A549 (cell line): ENCODE results near the gene SAP30L. TPM values are rescaled to one million over a fixed set of nuclear protein-coding genes. Genes with fewer than 3 reads are reported as not detected.

Source experiments
- ATAC-seq, 2 experiments: fragments of 200-7000 bp in 1 of 2; fragments of >200 bp in 1 of 2; cut with Nextera tagmentation in 1 of 2; cut with Tn5 transposase in 1 of 2; 3 replicates each; pipeline versions ENCODE4 v1.8.0 to v1.9.1; 2018 to 2020; ENCODE audit warnings: mild to moderate bottlenecking in 1 of 2, moderate library complexity in 1 of 2
- CTCF ChIA-PET: fragments of 300-600 bp; sonication (Branson Sonifier 250); formaldehyde crosslinking; extraction: SDS; loops from one replicate; lab custom pipeline; 2021; ENCODE audit warnings: antibody characterized with exemption, inconsistent platforms; lab: Yijun Ruan, JAX
- POLR2A ChIA-PET: fragments of 350-600 bp; formaldehyde crosslinking; extraction: SDS; loops from one replicate; lab custom pipeline; 2021; ENCODE audit warnings: antibody characterized with exemption, inconsistent platforms; lab: Yijun Ruan, JAX
- DNase-seq, 2 experiments: peaks; one replicate each; pipeline versions ENCODE4 v3.0.0 to v3.0.0-alpha.2; 2011 to 2016; ENCODE audit warnings: low read depth in 1 of 2, low spot score in 1 of 2
- FAIRE-seq: peaks from 2 replicates; lab custom pipeline; 2011; peaks lifted over from hg19 to GRCh38; lab: Jason Lieb, UNC
- H3K27ac ChIP-seq, 2 experiments: fragments of >200 bp; sonication (Bioruptor Twin); formaldehyde crosslinking; 3 replicates each; pipeline ENCODE4 v1.5.1; 2016 to 2017
- H3K4me1 ChIP-seq: fragments of >200 bp; sonication (Bioruptor Twin); formaldehyde crosslinking; 3 replicates; pipeline ENCODE4 v1.6.1; 2016
- H3K4me2 ChIP-seq: fragments of >200 bp; sonication (Bioruptor Twin); formaldehyde crosslinking; 3 replicates; pipeline ENCODE4 v1.6.1; 2016
- H3K4me3 ChIP-seq: fragments of >200 bp; sonication (Bioruptor Twin); formaldehyde crosslinking; 3 replicates; pipeline ENCODE4 v1.5.1; 2016
- H3K9me3 ChIP-seq: fragments of >200 bp; sonication (Bioruptor Twin); formaldehyde crosslinking; 3 replicates; pipeline ENCODE4 v1.6.1; 2016
- CBX2 ChIP-seq: fragments of 200-600 bp; sonication (generic); IDR thresholded peaks from 2 replicates; pipeline ENCODE4 v1.6.1; 2016; ENCODE audit warnings: low read depth, mild to moderate bottlenecking, borderline replicate concordance
- FOSB ChIP-seq: fragments of 250-450 bp; sonication (Bioruptor Pico); IDR thresholded peaks from 2 replicates; pipeline ENCODE4 v1.5.0; 2020; ENCODE audit warnings: mild to moderate bottlenecking, moderate library complexity
- MAZ ChIP-seq: fragments of 150-350 bp; IDR thresholded peaks from 2 replicates; pipeline ENCODE4 v1.6.1; 2014; ENCODE audit warnings: antibody characterized with exemption, low read depth, low read length, borderline replicate concordance
- PHF8 ChIP-seq: fragments of 200-600 bp; sonication (generic); IDR thresholded peaks from 2 replicates; pipeline ENCODE4 v1.6.1; 2016; ENCODE audit warnings: low read depth, mild to moderate bottlenecking, antibody characterized with exemption, moderate library complexity, borderline replicate concordance
- SMC3 ChIP-seq: fragments of >200 bp; sonication (Bioruptor Twin); formaldehyde crosslinking; IDR thresholded peaks from 3 replicates; pipeline ENCODE4 v1.6.1; 2018; ENCODE audit warnings: inconsistent platforms
- ZFP36 ChIP-seq: fragments of 450-650 bp; IDR thresholded peaks from 2 replicates; pipeline ENCODE4 v1.6.1; 2014; ENCODE audit warnings: borderline replicate concordance; ENCODE audit not compliant: partially characterized antibody
- WGBS: methylation state at CpG from one replicate; pipeline ENCODE4 v1.1.6; 2017; ENCODE audit errors: missing lambda C conversion rate; 5-methylcytosine and 5-hydroxymethylcytosine counted together
- polyA plus RNA-seq, 4 experiments: library from polyadenylated mRNA; depleted of rRNA in 3 of 4; stranded (reverse); fragments of >200 nt; fragmentation: RNase III in 1 of 4; extraction: RNeasy Plus Mini Kit Qiagen cat#74134 plus additional on column Dnase treatment in 1 of 4; gene quantifications; 2 replicates in 3 of 4; 3 replicates in 1 of 4; pipeline ENCODE4 v1.2.3, GENCODE V29; 2011 to 2017
- TF ChIP-seq, protein P1 (sequence below): fragments of 450-650 bp; IDR thresholded peaks from 2 replicates; pipeline ENCODE4 v1.6.1; 2014; ENCODE audit warnings: antibody characterized with exemption
- TF ChIP-seq, protein P2 (sequence below): fragments of >200 bp; sonication (Bioruptor Twin); formaldehyde crosslinking; IDR thresholded peaks from 3 replicates; pipeline ENCODE4 v1.6.1; 2016
- TF ChIP-seq, protein P3 (sequence below): fragments of 250-450 bp; sonication (Bioruptor Pico); IDR thresholded peaks from 2 replicates; pipeline ENCODE4 v1.5.0; 2021; ENCODE audit warnings: mild to moderate bottlenecking, moderate library complexity, borderline replicate concordance

Gene SAP30L
- polyA plus RNA-seq, 2 of the 4 experiments (the other 2 are of a cell fraction) = 24.9 to 50.3 TPM

DNA sequence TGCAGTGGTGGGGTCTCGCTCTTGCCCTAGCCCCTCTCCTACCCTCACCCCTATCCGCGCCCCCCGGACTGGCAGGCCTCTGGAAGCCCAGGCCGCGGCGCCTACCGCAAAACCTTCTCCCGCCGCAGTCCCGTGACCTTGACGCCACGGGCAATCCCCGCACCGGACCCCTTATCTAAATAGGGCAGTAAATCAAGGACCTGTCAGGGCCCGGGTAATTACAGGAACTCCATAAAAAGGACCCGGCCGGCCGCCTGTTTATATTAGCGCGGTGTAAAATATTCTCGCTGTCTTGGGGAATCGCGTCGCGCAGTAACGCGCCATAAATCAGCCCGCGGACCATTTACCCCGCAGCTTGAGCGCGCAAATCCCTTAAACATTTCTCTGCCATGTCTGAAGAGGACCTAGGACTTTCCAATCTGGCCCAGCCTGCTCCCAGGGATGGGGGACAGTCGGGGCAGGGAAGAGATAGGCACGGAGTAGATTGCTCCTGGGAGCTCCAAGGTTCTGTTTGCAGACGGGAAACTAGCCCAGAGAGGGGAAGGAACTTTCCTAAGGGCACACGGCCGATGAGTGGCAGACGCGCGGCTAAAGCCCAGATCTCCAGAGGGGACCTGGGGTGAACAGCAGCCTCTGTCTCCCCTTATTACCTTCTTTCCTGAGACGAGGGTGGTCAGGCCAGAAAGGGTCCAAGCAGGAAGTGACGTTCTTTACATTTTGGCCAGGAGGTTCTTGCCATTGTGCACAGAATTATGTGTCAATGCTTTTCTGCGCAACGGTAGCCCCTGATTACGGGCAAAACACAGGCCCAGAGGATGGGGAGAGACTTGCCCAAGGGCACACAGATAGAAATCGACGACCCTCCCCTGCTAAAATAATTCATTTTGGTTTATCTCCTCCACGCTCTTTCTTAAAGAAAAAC, 37.0 kb downstream of the SAP30L start:
- Histone ChIP-seq H3K4me1 (peaks cover 7% of the 10 kb centered on the region), H3K4me2 (no peak overlapping the region), H3K27ac (no peak overlapping the region), H3K4me3 (no peak overlapping the region), H3K9me3 (no peaks in the 10 kb centered on the region)
- 72% methylated on average over 49 of the region's 49 CpGs for WGBS
- ChIA-PET CTCF (interaction anchor here (0.8 to 2.4 kb wide), 6 partner anchors 11 to 128 kb away, joined by 3 to 12 read pairs (median 3); no protein-coding TSS in a partner anchor), POLR2A (no interaction called here)
- TF ChIP-seq MAZ (no peak), SMC3 (no peak), CBX2 (no peak)
- TF ChIP-seq, protein P1, sequence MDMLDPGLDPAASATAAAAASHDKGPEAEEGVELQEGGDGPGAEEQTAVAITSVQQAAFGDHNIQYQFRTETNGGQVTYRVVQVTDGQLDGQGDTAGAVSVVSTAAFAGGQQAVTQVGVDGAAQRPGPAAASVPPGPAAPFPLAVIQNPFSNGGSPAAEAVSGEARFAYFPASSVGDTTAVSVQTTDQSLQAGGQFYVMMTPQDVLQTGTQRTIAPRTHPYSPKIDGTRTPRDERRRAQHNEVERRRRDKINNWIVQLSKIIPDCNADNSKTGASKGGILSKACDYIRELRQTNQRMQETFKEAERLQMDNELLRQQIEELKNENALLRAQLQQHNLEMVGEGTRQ = no peak
- TF ChIP-seq, protein P2, sequence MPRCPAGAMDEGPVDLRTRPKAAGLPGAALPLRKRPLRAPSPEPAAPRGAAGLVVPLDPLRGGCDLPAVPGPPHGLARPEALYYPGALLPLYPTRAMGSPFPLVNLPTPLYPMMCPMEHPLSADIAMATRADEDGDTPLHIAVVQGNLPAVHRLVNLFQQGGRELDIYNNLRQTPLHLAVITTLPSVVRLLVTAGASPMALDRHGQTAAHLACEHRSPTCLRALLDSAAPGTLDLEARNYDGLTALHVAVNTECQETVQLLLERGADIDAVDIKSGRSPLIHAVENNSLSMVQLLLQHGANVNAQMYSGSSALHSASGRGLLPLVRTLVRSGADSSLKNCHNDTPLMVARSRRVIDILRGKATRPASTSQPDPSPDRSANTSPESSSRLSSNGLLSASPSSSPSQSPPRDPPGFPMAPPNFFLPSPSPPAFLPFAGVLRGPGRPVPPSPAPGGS = no peak
- FAIRE-seq (no peak), ATAC-seq (no peak), DNase-seq (no peak)

DNA sequence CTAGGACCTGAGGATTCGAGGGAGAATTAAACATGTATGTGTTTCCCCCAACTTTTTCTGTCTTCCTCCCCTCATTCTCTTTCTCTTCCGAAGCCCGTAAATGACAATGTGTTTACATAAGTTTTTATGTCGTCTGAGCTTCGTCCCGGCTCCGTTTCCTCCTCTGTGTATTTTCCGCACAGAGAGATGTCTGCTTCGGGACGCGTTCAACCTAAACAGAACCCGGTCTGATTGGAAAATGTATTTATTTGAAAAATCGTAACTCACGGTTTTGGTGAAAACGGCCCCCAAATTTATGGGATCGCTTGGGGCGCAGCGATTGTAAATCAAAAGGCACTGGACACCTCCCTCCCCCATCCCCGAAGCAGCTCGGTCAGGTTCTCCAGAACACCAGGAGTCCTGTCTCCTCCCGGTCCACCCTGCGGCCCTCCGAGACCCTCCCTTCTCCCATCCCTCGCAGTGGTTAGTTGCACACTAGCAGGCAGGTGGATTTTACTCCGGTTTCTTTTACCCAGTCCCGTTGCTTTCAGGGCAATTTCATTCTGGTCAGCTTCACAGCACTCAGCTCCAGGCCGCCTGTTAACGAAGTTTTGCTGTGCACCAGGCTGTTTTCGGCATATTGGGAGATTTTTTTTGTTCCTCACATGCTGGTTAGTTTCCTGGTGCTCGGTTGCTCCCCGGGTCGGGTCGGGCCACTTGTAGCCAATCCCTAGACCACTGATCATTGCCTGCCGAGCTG, 38.0 kb downstream of the SAP30L start:
- FAIRE-seq = no peak
- ATAC-seq = no peak
- POLR2A ChIA-PET = no interaction called here

DNA sequence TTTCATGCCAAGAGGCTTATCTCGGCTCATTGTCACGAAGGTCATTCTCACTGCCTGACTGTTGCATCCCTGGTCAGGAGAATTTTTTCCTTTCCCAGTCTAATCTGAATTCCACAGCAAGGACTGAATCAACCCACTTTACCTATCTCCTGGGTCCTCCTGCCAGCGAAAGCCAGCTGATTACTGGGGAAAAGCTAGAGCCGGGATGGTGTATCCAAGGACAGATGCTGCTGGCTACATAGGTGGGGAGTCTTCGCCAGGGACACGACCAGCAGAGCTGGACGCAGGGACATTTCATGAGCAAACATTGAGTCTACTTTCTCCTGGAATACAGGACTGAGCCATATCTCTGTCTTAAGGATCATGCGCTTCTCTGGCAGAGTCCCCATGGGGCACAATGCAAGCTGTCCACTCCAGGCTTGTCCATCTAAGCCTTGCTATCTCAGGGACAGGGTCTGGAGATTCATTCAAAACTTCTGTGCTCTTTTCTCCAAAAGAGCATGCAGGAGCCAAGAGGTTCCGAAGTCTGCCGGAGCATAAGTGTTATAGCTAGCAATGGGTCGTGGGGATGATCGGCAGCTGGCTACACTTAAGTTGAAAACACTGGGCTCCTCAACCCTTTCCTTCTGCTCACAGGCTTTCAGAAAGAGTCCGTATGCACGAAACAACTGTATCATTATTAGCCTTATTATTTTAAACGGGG, 38.7 kb downstream of the SAP30L start:
- WGBS = 43% methylated on average over 15 of the region's 15 CpGs
- Histone ChIP-seq H3K4me1 (no peaks in the 10 kb centered on the region), H3K27ac (no peak overlapping the region), H3K4me3 (no peak overlapping the region), H3K9me3 (no peaks in the 10 kb centered on the region), H3K4me2 (no peak overlapping the region)
- ChIA-PET POLR2A (no interaction called here), CTCF (interaction anchor here (1.6 to 2.6 kb wide), 3 partner anchors 15 to 18 kb away, joined by 3 to 12 read pairs (median 10); no protein-coding TSS in a partner anchor)
- no peak; a peak in 1 of 6 replicates for ATAC-seq
- FAIRE-seq = no peak
- DNase-seq = no peak
- no peak for TF ChIP-seq FOSB (CRISPR knock-in tag)
- no peak for TF ChIP-seq PHF8

More for the DNA sequence above, 38.0 kb downstream of the SAP30L start:
- H3K4me1 ChIP-seq = peaks cover under 1% of the 10 kb centered on the region; the same call in 1 of the 3 replicates
- WGBS = 55% methylated on average over 34 of the region's 34 CpGs
- no peak overlapping the region for H3K27ac ChIP-seq
- DNase-seq = no peak
- no peaks in the 10 kb centered on the region for H3K9me3 ChIP-seq
- CTCF ChIA-PET = interaction anchor here (0.8 to 2.6 kb wide), 4 partner anchors 10 to 17 kb away, joined by 3 to 12 read pairs (median 6); no protein-coding TSS in a partner anchor
- H3K4me2 ChIP-seq = no peak overlapping the region
- TF ChIP-seq, protein P3, sequence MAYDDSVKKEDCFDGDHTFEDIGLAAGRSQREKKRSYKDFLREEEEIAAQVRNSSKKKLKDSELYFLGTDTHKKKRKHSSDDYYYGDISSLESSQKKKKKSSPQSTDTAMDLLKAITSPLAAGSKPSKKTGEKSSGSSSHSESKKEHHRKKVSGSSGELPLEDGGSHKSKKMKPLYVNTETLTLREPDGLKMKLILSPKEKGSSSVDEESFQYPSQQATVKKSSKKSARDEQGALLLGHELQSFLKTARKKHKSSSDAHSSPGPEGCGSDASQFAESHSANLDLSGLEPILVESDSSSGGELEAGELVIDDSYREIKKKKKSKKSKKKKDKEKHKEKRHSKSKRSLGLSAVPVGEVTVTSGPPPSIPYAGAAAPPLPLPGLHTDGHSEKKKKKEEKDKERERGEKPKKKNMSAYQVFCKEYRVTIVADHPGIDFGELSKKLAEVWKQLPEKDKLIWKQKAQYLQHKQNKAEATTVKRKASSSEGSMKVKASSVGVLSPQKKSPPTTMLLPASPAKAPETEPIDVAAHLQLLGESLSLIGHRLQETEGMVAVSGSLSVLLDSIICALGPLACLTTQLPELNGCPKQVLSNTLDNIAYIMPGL (CRISPR knock-in tag) = no peak
- no peak for TF ChIP-seq FOSB (CRISPR knock-in tag)
- TF ChIP-seq, protein P2 = no peak
- TF ChIP-seq ZFP36 = no peak
- no peak overlapping the region for H3K4me3 ChIP-seq
